ENCODE measurements around the gene CRTC1. TPM values are rescaled to one million over a fixed set of nuclear protein-coding genes. Genes with fewer than 3 reads are reported as not detected.

The CRTC1 gene
- total and polyA plus RNA-seq, 4 donors = 1.5 to 3.5 (median 1.9) TPM

DNA sequence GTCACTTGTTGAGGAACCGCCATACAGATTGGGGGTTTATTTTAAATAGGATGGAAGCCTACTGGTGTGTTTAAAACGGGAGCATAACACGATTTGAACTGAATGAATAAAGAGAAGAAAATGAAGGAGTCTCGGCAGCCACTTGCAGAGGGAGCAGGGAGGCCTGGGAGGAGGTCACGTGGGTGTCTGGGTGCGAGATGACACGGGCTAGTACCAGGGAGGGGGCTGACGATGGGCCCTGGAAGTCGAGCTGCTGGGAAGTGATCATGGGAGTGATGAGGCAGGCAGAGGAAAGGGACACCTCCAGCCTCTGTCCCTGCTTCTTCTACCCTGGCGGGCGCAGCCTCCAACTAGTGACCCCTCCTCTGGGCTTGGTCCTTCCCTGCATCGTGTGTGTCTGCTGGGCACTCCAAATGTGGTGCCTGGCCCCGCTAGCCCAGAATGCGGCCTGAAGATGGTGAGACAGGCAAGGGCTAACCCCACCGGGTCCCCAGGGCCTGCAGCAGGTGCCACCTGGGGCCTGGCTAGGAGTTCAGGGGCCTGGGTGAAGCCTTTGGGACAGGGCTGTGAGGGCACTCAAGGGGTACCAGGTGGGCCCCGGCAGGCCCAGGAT is 35.5 kb downstream of the CRTC1 start (continued):
- TF ChIP-seq, protein P1, sequence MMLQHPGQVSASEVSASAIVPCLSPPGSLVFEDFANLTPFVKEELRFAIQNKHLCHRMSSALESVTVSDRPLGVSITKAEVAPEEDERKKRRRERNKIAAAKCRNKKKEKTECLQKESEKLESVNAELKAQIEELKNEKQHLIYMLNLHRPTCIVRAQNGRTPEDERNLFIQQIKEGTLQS (IDR thresholded peaks at IDR 0.05) = no peak
- TF ChIP-seq YY1 (IDR thresholded peaks at IDR 0.05) (no peak), JUND (IDR thresholded peaks at IDR 0.05) (no peak), FOXA1 (IDR thresholded peaks at IDR 0.05) (no peak), FOXA2 (IDR thresholded peaks at IDR 0.05) (no peak), SP1 (IDR thresholded peaks at IDR 0.05) (no peak), RAD21 (IDR thresholded peaks at IDR 0.05) (no peak), GABPA (IDR thresholded peaks at IDR 0.05 in 1 of 2, conservative IDR thresholded peaks at IDR 0.05 in 1 of 2) (no peak)

DNA sequence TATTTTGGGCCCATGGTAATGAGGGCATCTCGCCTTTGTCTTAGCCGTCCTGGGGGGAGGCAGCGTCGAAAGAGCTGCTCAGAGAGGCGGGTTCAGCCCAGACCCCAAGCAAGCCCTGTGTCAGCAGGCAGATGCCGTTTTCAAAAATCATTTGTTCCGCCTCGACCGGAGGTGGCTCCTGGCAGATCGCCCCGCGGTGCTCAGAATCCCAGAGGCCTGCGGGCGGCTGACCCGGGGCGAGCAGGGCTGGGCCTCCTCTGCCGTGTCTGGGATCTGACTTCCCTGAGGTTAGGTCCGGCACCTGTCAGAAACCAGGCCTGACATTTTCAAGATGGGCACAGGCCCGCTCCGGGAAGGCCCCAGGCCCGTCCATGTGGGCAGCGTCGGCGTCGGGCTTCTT is 36.1 kb downstream of the CRTC1 start:
- H3K27ac ChIP-seq (ENCODE audit: low read depth in 1 of 2, low read length in 2 of 2) = no peak overlapping the region
- no peak overlapping the region for H3K4me3 ChIP-seq (ENCODE audit: low read depth in 1 of 3, low read length in 3 of 3)
- TF ChIP-seq, protein P2, sequence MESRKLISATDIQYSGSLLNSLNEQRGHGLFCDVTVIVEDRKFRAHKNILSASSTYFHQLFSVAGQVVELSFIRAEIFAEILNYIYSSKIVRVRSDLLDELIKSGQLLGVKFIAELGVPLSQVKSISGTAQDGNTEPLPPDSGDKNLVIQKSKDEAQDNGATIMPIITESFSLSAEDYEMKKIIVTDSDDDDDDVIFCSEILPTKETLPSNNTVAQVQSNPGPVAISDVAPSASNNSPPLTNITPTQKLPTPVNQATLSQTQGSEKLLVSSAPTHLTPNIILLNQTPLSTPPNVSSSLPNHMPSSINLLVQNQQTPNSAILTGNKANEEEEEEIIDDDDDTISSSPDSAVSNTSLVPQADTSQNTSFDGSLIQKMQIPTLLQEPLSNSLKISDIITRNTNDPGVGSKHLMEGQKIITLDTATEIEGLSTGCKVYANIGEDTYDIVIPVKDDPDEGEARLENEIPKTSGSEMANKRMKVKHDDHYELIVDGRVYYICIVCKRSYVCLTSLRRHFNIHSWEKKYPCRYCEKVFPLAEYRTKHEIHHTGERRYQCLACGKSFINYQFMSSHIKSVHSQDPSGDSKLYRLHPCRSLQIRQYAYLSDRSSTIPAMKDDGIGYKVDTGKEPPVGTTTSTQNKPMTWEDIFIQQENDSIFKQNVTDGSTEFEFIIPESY (IDR thresholded peaks at IDR 0.05) = no peak
- TF ChIP-seq YY1 (IDR thresholded peaks at IDR 0.05) = no peak
- no peak for TF ChIP-seq HNF4A (conservative IDR thresholded peaks at IDR 0.05)
- TF ChIP-seq FOXA1 (IDR thresholded peaks at IDR 0.05) = no peak
- TF ChIP-seq, protein P1 (IDR thresholded peaks at IDR 0.05) = no peak
- no peak for TF ChIP-seq SP1 (IDR thresholded peaks at IDR 0.05)
- TF ChIP-seq FOXA2 (IDR thresholded peaks at IDR 0.05) = no peak
- TF ChIP-seq EGR1 (IDR thresholded peaks at IDR 0.05; ENCODE audit: low read depth in 2 of 2) = no peak
- no peak for TF ChIP-seq HNF4G (IDR thresholded peaks at IDR 0.05)
- TF ChIP-seq TAF1 (conservative IDR thresholded peaks at IDR 0.05) = no peak
- no peak for TF ChIP-seq GABPA (IDR thresholded peaks at IDR 0.05 in 1 of 2, conservative IDR thresholded peaks at IDR 0.05 in 1 of 2)
- TF ChIP-seq, protein P3, sequence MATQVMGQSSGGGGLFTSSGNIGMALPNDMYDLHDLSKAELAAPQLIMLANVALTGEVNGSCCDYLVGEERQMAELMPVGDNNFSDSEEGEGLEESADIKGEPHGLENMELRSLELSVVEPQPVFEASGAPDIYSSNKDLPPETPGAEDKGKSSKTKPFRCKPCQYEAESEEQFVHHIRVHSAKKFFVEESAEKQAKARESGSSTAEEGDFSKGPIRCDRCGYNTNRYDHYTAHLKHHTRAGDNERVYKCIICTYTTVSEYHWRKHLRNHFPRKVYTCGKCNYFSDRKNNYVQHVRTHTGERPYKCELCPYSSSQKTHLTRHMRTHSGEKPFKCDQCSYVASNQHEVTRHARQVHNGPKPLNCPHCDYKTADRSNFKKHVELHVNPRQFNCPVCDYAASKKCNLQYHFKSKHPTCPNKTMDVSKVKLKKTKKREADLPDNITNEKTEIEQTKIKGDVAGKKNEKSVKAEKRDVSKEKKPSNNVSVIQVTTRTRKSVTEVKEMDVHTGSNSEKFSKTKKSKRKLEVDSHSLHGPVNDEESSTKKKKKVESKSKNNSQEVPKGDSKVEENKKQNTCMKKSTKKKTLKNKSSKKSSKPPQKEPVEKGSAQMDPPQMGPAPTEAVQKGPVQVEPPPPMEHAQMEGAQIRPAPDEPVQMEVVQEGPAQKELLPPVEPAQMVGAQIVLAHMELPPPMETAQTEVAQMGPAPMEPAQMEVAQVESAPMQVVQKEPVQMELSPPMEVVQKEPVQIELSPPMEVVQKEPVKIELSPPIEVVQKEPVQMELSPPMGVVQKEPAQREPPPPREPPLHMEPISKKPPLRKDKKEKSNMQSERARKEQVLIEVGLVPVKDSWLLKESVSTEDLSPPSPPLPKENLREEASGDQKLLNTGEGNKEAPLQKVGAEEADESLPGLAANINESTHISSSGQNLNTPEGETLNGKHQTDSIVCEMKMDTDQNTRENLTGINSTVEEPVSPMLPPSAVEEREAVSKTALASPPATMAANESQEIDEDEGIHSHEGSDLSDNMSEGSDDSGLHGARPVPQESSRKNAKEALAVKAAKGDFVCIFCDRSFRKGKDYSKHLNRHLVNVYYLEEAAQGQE (IDR thresholded peaks at IDR 0.05) = no peak
- TF ChIP-seq, protein P4, sequence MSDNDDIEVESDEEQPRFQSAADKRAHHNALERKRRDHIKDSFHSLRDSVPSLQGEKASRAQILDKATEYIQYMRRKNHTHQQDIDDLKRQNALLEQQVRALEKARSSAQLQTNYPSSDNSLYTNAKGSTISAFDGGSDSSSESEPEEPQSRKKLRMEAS (IDR thresholded peaks at IDR 0.05) = no peak
- no peak for TF ChIP-seq NR2F2 (IDR thresholded peaks at IDR 0.05)
- no peak for TF ChIP-seq RAD21 (IDR thresholded peaks at IDR 0.05)
- no peak for TF ChIP-seq JUND (IDR thresholded peaks at IDR 0.05)
- TF ChIP-seq, protein P5, sequence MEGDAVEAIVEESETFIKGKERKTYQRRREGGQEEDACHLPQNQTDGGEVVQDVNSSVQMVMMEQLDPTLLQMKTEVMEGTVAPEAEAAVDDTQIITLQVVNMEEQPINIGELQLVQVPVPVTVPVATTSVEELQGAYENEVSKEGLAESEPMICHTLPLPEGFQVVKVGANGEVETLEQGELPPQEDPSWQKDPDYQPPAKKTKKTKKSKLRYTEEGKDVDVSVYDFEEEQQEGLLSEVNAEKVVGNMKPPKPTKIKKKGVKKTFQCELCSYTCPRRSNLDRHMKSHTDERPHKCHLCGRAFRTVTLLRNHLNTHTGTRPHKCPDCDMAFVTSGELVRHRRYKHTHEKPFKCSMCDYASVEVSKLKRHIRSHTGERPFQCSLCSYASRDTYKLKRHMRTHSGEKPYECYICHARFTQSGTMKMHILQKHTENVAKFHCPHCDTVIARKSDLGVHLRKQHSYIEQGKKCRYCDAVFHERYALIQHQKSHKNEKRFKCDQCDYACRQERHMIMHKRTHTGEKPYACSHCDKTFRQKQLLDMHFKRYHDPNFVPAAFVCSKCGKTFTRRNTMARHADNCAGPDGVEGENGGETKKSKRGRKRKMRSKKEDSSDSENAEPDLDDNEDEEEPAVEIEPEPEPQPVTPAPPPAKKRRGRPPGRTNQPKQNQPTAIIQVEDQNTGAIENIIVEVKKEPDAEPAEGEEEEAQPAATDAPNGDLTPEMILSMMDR (IDR thresholded peaks at IDR 0.05; ENCODE audit: low read depth, low read length, missing input control) = no peak
- no peak for TF ChIP-seq RXRA (IDR thresholded peaks at IDR 0.05)
- peaks cover 0 to 2% (median 0%) of the 10 kb centered on the region in 4 donors for H3K36me3 ChIP-seq (ENCODE audit: control insufficient read depth in 4 of 4, insufficient read depth in 3 of 4, low read depth in 1 of 4, low read length in 3 of 4)
- no peaks in the 10 kb centered on the region for H3K4me1 ChIP-seq (ENCODE audit: control insufficient read depth in 4 of 4, insufficient read depth in 4 of 4, low read length in 3 of 4)
- WGBS = 87% methylated on average over 25 of the region's 25 CpGs
- no peaks in the 10 kb centered on the region for H3K27me3 ChIP-seq (ENCODE audit: control insufficient read depth in 4 of 4, insufficient read depth in 4 of 4, low read length in 3 of 4)
- H3K9me3 ChIP-seq (ENCODE audit: control insufficient read depth in 4 of 4, low read length in 3 of 4) = no peaks in the 10 kb centered on the region
- H3K9ac ChIP-seq (ENCODE audit: low read depth in 1 of 2, low read length in 2 of 2) = no peak overlapping the region
- no peak for DNase-seq (ENCODE audit: low spot score)

All from liver (tissue), 9 donors.